GM19240 (cell line): ENCODE measurements around the gene IKZF4.

Experiments used
- DNase-seq: peaks from one replicate; pipeline ENCODE4 v3.0.0; 2011; ENCODE audit warnings: low spot score; ENCODE audit not compliant: insufficient read length

IKZF4 gene

DNA sequence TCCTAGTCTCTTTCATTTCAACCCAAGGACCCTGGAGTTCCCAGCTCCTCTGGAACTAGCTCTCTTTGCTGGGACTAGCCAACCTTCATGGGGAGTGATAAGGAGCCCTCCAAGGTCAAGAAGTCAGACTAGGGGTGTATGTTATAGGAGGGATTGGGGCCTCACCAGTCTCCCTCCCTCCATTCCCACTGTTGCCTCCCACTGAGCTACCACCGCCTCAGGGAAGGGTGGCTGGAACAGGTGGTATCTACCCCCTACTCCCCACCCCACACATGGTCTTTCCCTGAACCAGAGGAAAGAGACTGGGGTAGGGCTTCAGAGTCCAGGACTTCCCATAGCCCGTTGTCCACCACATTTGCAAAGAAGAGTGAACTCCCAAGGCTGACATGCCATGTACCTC lies 61.5 kb downstream of the IKZF4 start:
- DNase-seq, result no peak

DNA sequence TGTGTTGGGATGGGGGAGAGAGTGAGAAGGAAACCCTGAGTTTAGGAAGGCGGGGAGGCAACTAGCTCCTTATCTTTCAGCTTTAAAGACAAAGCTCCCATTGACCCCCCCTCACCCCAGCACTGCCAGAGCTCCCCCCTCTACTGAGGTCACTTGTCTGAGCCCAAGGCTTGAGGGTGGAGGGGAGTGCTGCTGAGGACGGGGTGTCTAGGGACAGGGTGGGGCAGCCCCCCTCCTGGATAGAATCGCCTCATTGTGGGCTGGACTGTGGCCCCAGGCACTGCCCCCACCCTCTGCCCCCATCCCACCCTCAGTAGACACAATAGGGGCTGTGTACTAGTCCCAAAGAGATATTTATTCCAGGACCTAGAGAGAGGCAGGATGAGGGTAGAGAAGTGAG lies 62.1 kb downstream of the IKZF4 start:
- no peak for DNase-seq

DNA sequence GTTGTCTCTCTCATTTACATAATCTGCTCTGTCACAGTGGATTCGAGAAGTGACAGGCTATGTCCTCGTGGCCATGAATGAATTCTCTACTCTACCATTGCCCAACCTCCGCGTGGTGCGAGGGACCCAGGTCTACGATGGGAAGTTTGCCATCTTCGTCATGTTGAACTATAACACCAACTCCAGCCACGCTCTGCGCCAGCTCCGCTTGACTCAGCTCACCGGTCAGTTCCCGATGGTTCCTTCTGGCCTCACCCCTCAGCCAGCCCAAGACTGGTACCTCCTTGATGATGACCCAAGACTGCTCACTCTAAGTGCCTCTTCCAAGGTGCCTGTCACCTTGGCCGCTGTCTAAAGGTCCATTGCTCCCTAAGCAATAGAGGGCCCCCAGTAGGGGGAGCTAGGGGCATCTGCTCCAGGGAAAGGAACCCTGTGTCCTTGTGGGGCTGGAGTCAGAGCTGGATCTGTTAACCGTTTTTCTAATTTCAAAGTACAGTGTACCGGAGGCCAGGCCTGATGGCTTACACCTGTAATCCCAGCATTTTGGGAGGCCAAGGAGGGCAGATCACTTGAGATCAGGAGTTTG lies 64.2 kb downstream of the IKZF4 start:
- DNase-seq, result no peak

DNA sequence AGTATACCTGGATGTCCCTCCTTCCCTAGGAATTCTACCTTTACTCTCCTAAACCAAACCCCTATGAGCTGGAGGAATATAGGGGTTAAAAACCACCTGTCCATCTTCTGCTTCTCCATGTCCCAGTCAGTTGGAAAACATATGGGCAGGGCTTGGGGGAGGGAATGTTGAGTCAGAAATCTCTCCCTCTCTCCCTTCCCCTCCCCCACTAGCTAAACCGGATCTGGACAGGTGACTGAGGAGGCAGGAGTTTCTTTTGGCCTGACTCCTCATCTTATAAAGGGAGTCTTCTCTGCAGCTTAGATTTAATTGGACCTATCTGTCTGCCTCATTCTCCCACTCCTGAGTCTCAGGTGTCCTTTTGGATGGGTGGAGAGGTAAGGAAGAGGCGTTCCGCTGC lies 65.3 kb downstream of the IKZF4 start:
- DNase-seq, result no peak

DNA sequence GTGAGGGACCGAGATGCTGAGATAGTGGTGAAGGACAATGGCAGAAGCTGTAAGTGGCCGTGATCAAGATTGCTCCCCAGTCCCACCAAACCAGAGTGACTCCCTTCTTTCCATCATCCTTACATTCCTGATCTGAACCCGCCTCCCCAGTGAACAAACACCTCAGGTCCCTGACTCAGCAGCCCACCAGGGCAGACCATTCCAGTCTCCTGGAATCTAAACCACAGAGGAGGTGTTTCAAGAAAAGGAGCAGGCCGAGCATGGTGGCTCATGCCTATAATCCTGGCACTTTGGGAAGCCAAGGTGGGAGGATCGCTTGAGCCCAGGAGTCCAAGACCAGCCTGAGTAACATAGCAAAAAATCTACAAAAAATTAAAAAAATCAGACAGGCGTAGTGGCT lies 65.8 kb downstream of the IKZF4 start:
- no peak for DNase-seq

DNA sequence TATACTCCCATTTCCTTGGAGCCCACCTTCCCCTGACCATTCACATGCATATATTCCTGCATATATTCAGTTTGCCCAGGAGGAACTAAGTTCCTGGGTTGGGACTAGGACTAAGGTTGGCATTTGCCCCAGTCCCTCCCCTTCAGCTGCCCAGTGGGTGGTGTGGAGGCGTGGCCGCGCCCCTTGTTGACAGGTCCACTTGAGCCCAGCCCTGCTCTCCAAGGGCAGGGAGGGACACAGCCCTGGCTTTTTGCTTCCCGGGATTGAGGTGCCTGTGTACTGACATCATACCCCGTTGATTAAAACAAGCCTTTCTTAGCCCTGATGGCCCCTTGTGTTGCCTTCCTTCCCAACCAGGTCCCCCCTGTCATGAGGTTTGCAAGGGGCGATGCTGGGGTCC lies 66.4 kb downstream of the IKZF4 start:
- DNase-seq, result no peak
